Stimulated activated CD4-positive, alpha-beta T cell treated with anti-CD3 and anti-CD28 coated beads, Interleukin-15, amount 100 ng/mL, for 1 hour (primary cell): ENCODE data around the gene THBS4.
"Not testable (repeated sequence)": the region's sequence is repeated elsewhere in the genome, so short reads cannot be mapped to it uniquely, and the experiment has no call there.

Experiments used
- DNase-seq, 2 donors: peaks; one replicate each; pipeline ENCODE4 v3.0.0-alpha.2; 2020; ENCODE audit warnings: low read depth in 1 of 2, low spot score in 1 of 2

THBS4 gene

GRCh38 chr5:80111376-80111990 lies 76.3 kb downstream of the THBS4 start:
- DNase-seq: not testable (repeated sequence)

GRCh38 chr5:80114860-80115259 lies 79.7 kb downstream of the THBS4 start:
- no peak for DNase-seq

- no peak for DNase-seq
Observed at GRCh38 chr5:80116000-80116399, 80.9 kb downstream of the THBS4 start.

GRCh38 chr5:80116465-80116864 lies 81.3 kb downstream of the THBS4 start:
- DNase-seq: no peak

- DNase-seq: no peak
Observed at GRCh38 chr5:80117446-80117845, 82.3 kb downstream of the THBS4 start.

- no peak for DNase-seq
Observed at GRCh38 chr5:80119372-80119771, 84.2 kb downstream of the THBS4 start.

GRCh38 chr5:80122579-80122978 lies 87.4 kb downstream of the THBS4 start:
- DNase-seq: no peak

GRCh38 chr5:80124121-80124918 lies 89.2 kb downstream of the THBS4 start:
- no peak for DNase-seq

- DNase-seq: no peak
Observed at GRCh38 chr5:80125022-80125961, 90.1 kb downstream of the THBS4 start.

- DNase-seq: no peak
Observed at GRCh38 chr5:80125962-80126480, 90.9 kb downstream of the THBS4 start.

GRCh38 chr5:80127116-80127552 lies 92.0 kb downstream of the THBS4 start:
- no peak for DNase-seq

GRCh38 chr5:80128141-80128540 lies 93.0 kb downstream of the THBS4 start:
- DNase-seq: no peak

GRCh38 chr5:80129146-80129545 lies 94.0 kb downstream of the THBS4 start:
- DNase-seq: no peak
